Upper lobe of left lung (tissue), 6 donors: ENCODE data around the gene AQP5. TPM values are rescaled to one million over a fixed set of nuclear protein-coding genes. Genes with fewer than 3 reads are reported as not detected.
A peak's percentile ranks its signal among the peaks of the same experiment; 100 is the strongest.

Experiments used
- ATAC-seq, 2 donors: fragments of 200-7000 bp; cut with Tn5 transposase; one replicate each; pipeline ENCODE4 v1.9.1; 2022; ENCODE audit warnings: mild to moderate bottlenecking in 2 of 2, moderate library complexity in 2 of 2; ENCODE audit not compliant: low FRiP score in 2 of 2
- DNase-seq, 2 donors: peaks; one replicate each; pipeline ENCODE4 v3.0.0-alpha.2; 2019 to 2020
- H3K27ac ChIP-seq, 4 donors: fragments of 200-600 bp; sonication (generic); one replicate each; pipeline ENCODE4 v1.5.1; 2016 to 2019
- H3K27me3 ChIP-seq, 4 donors: fragments of 200-600 bp; sonication (generic); one replicate each; pipeline ENCODE4 v1.5.1; 2017 to 2019
- H3K36me3 ChIP-seq, 4 donors: fragments of 200-600 bp; sonication (generic); one replicate each; pipeline ENCODE4 v1.5.1; 2016 to 2019
- H3K4me1 ChIP-seq, 4 donors: fragments of 200-600 bp; sonication (generic); one replicate each; pipeline ENCODE4 v1.5.1; 2018 to 2019
- H3K4me3 ChIP-seq, 4 donors: fragments of 200-600 bp; sonication (generic); one replicate each; pipeline ENCODE4 v1.5.1; 2017 to 2019; ENCODE audit warnings: mild to moderate bottlenecking in 2 of 4, moderate library complexity in 1 of 4
- H3K9me3 ChIP-seq, 4 donors: fragments of 200-600 bp; sonication (generic); one replicate each; pipeline ENCODE4 v1.5.1; 2018 to 2019
- CTCF ChIP-seq, 6 experiments: fragments of 450-650 bp in 4 of 6; fragments of 200-600 bp in 2 of 6; sonication (generic) in 2 of 6; IDR thresholded peaks; one replicate each; pipeline ENCODE4 v1.5.1; 2016 to 2019; ENCODE audit warnings: antibody characterized with exemption in 6 of 6
- EP300 ChIP-seq, 4 donors: sonication (generic); formaldehyde crosslinking; IDR thresholded peaks; one replicate each; pipeline ENCODE4 v1.5.1; 2017; ENCODE audit warnings: antibody characterized with exemption in 4 of 4, control low read depth in 2 of 4
- POLR2A ChIP-seq, 4 donors: fragments of 450-650 bp; IDR thresholded peaks; one replicate each; pipeline ENCODE4 v1.5.1; 2016 to 2017; ENCODE audit warnings: antibody characterized with exemption in 4 of 4, mild to moderate bottlenecking in 2 of 4
- POLR2AphosphoS5 ChIP-seq, 2 donors: sonication (generic); formaldehyde crosslinking; IDR thresholded peaks; one replicate each; pipeline ENCODE4 v1.5.1; 2017; ENCODE audit warnings: antibody characterized with exemption in 2 of 2
- WGBS, 2 donors: methylation state at CpG; one replicate each; pipeline ENCODE4 v1.1.5; 2017 to 2018; 5-methylcytosine and 5-hydroxymethylcytosine counted together
- total RNA-seq, 6 donors: library from RNA; depleted of rRNA in 4 of 6; stranded (reverse); fragments of >200 nt in 4 of 6; gene quantifications; one replicate each; pipeline versions ENCODE4 v1.1.0 to v1.2.1, GENCODE V29; 2016 to 2021
- donor health status: DM: no; HTN: no; CAD: no; lungs with moderate emphysema.
- donor health status: DM: no; HTN: yes; CAD: no; lungs with severe emphysema.

AQP5 gene
- total RNA-seq, 6 donors from 2014 or later, result 7.3 to 36.6 (median 18.1) TPM

- H3K36me3 ChIP-seq, result no peaks in the 10 kb centered on the region
- peaks cover 0 to 7% (median 0%) of the 10 kb centered on the region in 4 donors for H3K4me1 ChIP-seq
- 72 to 88% methylated on average over 6 to 8 of the region's 8 CpGs for WGBS, 2 donors
- no peak overlapping the region for H3K27ac ChIP-seq
- ATAC-seq, result peak in 1 of 2 donors; percentile 11
- no peaks in the 10 kb centered on the region for H3K27me3 ChIP-seq
- peak in 1 of 2 donors; percentile 19 for DNase-seq
- TF ChIP-seq POLR2A (IDR thresholded peaks at IDR 0.05) (no peak), POLR2AphosphoS5 (IDR thresholded peaks at IDR 0.05) (no peak), EP300 (IDR thresholded peaks at IDR 0.05) (no peak), CTCF (IDR thresholded peaks at IDR 0.05) (no peak)
- no peak overlapping the region for H3K4me3 ChIP-seq
- no peaks in the 10 kb centered on the region for H3K9me3 ChIP-seq
These were observed 23.9 kb upstream of the AQP5 start for GRCh38 chr12:49937639-49938300.

- DNase-seq (peak in 1 of 2 donors; percentile 6), ATAC-seq (no peak)
These were observed 22.4 kb upstream of the AQP5 start for GRCh38 chr12:49939307-49939706.

GRCh38 chr12:49939707-49940106 is 22.0 kb upstream of the AQP5 start:
- TF ChIP-seq POLR2AphosphoS5 (IDR thresholded peaks at IDR 0.05) (no peak), CTCF (IDR thresholded peaks at IDR 0.05) (no peak)
- no peak overlapping the region for H3K27ac ChIP-seq
- no peak for ATAC-seq
- H3K27me3 ChIP-seq, result no peaks in the 10 kb centered on the region
- peak in 1 of 2 donors; percentile 4 for DNase-seq
- H3K9me3 ChIP-seq, result no peaks in the 10 kb centered on the region
- 100% methylated on average over 1 of the region's 1 CpG; no CpG with 5 or more reads in 1 of the 2 donors for WGBS, 2 donors
- no peak overlapping the region for H3K4me3 ChIP-seq
- peaks cover 0 to 16% (median 2%) of the 10 kb centered on the region in 4 donors for H3K4me1 ChIP-seq
- H3K36me3 ChIP-seq, result no peaks in the 10 kb centered on the region

More at GRCh38 chr12:49939307-49939706, 22.4 kb upstream of the AQP5 start:
- Histone ChIP-seq H3K27ac (no peak overlapping the region), H3K36me3 (no peaks in the 10 kb centered on the region), H3K9me3 (no peaks in the 10 kb centered on the region), H3K4me3 (no peak overlapping the region), H3K27me3 (no peaks in the 10 kb centered on the region), H3K4me1 (peaks cover 0 to 16% (median 2%) of the 10 kb centered on the region in 4 donors)
- TF ChIP-seq POLR2AphosphoS5 (IDR thresholded peaks at IDR 0.05) (no peak), POLR2A (IDR thresholded peaks at IDR 0.05) (no peak), CTCF (IDR thresholded peaks at IDR 0.05) (no peak)

- no peaks in the 10 kb centered on the region for H3K9me3 ChIP-seq
- no peak overlapping the region for H3K4me3 ChIP-seq
- 85 to 89% methylated on average over 13 of the region's 13 CpGs for WGBS, 2 donors
- no peak overlapping the region for H3K27ac ChIP-seq
- peaks cover 10 to 28% (median 14%) of the 10 kb centered on the region in 4 donors for H3K4me1 ChIP-seq
- no peak for TF ChIP-seq CTCF (IDR thresholded peaks at IDR 0.05)
- TF ChIP-seq POLR2A (IDR thresholded peaks at IDR 0.05), result no peak
- no peak for TF ChIP-seq POLR2AphosphoS5 (IDR thresholded peaks at IDR 0.05)
- no peak for TF ChIP-seq EP300 (IDR thresholded peaks at IDR 0.05)
- DNase-seq, result peak in 1 of 2 donors; percentile 16
- no peaks in the 10 kb centered on the region for H3K27me3 ChIP-seq
- H3K36me3 ChIP-seq, result no peaks in the 10 kb centered on the region
- no peak for ATAC-seq
These were observed 19.8 kb upstream of the AQP5 start for GRCh38 chr12:49941556-49942511.
